ENCODE data around the gene CRB1. TPM values are rescaled to one million over a fixed set of nuclear protein-coding genes. Genes with fewer than 3 reads are reported as not detected.

CRB1 gene
- total RNA-seq, 4 donors from 2014 or later, result not detected

DNA sequence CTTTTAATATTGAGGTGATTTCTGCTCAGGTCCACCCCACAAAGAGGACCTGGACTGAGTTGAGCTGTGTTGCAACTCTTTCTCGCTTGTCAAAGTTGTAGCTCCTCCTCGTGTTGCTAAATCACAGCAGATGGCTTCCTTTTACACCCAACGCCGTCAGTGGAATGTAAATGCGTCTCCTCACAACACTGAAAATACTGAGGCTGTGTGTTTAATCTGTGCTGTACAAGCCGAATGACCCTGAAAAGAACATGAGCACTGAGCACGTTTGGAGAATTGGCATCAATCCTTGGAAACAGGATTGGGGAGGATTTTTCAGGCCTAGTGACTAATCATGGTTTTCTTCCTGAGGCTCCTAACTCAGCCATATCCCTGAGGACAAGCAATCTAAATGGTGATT is 196.0 kb downstream of the CRB1 start:
- H3K4me3 ChIP-seq, result no peak overlapping the region
- no peaks in the 10 kb centered on the region for H3K9me3 ChIP-seq
- no peak overlapping the region for H3K27ac ChIP-seq
- no peak for TF ChIP-seq POLR2A (IDR thresholded peaks at IDR 0.05)
- TF ChIP-seq, protein P1, sequence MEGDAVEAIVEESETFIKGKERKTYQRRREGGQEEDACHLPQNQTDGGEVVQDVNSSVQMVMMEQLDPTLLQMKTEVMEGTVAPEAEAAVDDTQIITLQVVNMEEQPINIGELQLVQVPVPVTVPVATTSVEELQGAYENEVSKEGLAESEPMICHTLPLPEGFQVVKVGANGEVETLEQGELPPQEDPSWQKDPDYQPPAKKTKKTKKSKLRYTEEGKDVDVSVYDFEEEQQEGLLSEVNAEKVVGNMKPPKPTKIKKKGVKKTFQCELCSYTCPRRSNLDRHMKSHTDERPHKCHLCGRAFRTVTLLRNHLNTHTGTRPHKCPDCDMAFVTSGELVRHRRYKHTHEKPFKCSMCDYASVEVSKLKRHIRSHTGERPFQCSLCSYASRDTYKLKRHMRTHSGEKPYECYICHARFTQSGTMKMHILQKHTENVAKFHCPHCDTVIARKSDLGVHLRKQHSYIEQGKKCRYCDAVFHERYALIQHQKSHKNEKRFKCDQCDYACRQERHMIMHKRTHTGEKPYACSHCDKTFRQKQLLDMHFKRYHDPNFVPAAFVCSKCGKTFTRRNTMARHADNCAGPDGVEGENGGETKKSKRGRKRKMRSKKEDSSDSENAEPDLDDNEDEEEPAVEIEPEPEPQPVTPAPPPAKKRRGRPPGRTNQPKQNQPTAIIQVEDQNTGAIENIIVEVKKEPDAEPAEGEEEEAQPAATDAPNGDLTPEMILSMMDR (IDR thresholded peaks at IDR 0.05), result no peak
- no peak for DNase-seq
- peaks cover 0 to 19% (median 0%) of the 10 kb centered on the region in 4 donors for H3K4me1 ChIP-seq
- H3K36me3 ChIP-seq, result no peaks in the 10 kb centered on the region
- H3K27me3 ChIP-seq, result no peaks in the 10 kb centered on the region

DNA sequence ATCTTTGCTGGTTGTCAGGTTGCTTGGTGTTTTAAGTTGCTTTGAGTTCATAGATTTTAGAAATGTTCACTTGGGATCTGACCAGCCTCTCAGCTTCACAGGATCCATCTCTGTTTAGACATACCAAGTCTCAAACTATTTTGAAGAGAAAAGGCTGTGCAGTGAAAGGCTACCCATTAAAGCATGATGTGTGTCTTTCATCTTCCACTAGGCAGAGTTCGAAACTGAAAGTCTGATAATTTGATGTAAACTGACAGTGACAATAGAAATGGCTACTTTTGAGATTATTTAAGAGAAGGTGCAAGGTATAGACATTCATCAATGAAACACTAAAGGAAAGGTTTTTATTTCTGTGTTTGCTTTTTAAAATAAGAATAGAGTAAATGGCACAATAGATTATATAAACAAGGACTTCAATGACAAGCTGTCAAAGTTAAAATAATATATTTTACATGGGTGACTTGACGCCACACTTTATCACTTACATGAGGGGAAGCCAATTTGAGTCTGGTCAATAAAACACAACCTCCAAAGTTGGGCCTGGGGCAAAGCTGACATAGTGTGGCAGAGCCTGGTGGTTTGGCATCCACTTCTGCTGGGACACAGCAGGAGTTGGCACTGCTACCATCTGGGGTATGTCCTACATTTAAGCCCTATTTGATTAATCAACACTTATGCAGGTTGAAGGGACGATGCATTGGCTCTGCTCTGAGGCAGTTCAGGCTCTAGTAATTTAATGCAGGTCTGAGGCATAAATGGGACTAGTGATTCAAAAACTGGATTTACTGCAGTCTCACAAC is 197.7 kb downstream of the CRB1 start:
- H3K27me3 ChIP-seq, result no peaks in the 10 kb centered on the region
- no peak overlapping the region for H3K27ac ChIP-seq
- TF ChIP-seq, protein P1 (IDR thresholded peaks at IDR 0.05), result no peak
- no peak for TF ChIP-seq POLR2A (IDR thresholded peaks at IDR 0.05)
- H3K9me3 ChIP-seq, result no peaks in the 10 kb centered on the region
- H3K4me1 ChIP-seq, result peaks cover 0 to 19% (median 0%) of the 10 kb centered on the region in 4 donors
- no peak overlapping the region for H3K4me3 ChIP-seq
- no peaks in the 10 kb centered on the region for H3K36me3 ChIP-seq
- DNase-seq, result no peak

DNA sequence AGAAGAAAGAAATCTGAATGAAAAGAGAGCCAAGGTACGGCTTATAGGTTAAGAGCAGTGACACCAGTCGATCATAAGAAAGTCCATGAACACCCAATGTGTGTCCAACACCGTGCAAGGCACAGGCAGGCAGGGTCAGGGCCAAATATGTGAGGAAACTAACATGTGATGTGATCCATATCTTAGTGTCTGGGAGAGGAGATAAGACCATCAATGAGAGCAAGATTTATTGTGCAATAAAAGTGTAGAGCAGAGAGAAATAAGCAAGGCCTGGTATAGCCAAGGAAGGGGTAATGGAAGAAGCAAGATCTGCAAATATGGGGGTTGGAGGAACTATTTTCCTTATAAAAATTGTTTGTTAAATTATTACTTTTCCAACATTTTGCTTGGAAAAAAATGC is 198.8 kb downstream of the CRB1 start:
- Histone ChIP-seq H3K4me3 (no peak overlapping the region), H3K4me1 (peaks cover 0 to 19% (median 0%) of the 10 kb centered on the region in 4 donors), H3K9me3 (no peaks in the 10 kb centered on the region), H3K36me3 (no peaks in the 10 kb centered on the region), H3K27me3 (no peaks in the 10 kb centered on the region), H3K27ac (no peak overlapping the region)
- TF ChIP-seq POLR2A (IDR thresholded peaks at IDR 0.05), result no peak
- TF ChIP-seq, protein P1 (IDR thresholded peaks at IDR 0.05), result no peak
- DNase-seq, result no peak

DNA sequence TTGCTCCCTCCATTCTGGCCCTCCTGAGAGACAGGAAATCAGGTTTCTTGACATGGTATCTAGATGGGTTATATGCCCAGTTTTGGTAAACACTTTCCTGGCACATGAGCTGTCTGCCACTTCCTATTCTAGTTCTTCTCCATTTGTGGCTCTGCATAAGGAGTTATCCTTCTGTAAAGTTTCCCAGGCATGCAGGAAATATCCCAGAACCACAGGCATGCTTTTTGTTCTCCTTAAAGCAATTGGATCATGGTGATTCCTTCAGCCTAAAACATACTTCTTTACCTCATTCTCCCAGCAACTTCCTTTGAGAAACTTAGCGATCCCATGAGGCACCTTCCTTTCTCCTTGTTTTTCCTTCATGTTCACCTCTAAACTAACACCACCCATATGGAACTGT is 199.8 kb downstream of the CRB1 start:
- no peaks in the 10 kb centered on the region for H3K9me3 ChIP-seq
- no peaks in the 10 kb centered on the region for H3K36me3 ChIP-seq
- H3K4me1 ChIP-seq, result peaks cover 0 to 19% (median 0%) of the 10 kb centered on the region in 4 donors
- no peak for DNase-seq
- no peak overlapping the region for H3K27ac ChIP-seq
- H3K4me3 ChIP-seq, result no peak overlapping the region
- no peaks in the 10 kb centered on the region for H3K27me3 ChIP-seq
- no peak for TF ChIP-seq POLR2A (IDR thresholded peaks at IDR 0.05)
- TF ChIP-seq, protein P1 (IDR thresholded peaks at IDR 0.05), result no peak

DNA sequence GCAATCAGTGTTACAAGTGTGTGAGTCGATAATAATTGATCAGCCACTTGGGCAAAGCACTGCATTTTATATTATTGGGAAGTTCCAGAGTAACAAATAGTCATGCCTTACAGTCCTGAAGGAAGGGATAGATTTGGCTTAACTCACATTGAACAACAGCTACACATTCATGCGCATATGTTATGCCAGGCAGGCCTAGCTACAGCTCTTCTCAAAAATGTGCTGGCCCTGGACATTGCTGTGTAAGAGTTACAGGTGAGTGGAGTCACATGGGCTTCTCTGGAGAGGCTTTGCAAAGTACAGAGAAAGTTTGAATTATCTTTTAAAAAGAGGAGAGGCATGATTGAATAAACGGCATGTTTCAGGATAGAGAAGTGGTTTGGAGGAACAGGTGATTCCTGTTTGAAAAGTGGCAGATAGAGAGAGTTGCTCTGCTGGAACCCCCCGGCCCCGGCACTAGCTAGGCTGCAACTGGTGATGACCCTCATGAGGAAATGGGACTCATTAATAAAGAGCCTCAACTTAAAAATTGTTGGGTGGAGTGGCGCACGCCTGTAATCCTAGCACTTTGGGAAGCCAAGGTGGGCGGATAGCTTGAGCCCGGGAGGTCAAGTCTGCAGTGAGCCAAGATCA is 200.6 kb downstream of the CRB1 start:
- TF ChIP-seq, protein P1 (IDR thresholded peaks at IDR 0.05), result no peak
- TF ChIP-seq POLR2A (IDR thresholded peaks at IDR 0.05), result no peak
- H3K4me1 ChIP-seq, result peaks cover 0 to 19% (median 0%) of the 10 kb centered on the region in 4 donors
- no peaks in the 10 kb centered on the region for H3K9me3 ChIP-seq
- H3K27me3 ChIP-seq, result no peaks in the 10 kb centered on the region
- no peak for DNase-seq
- no peaks in the 10 kb centered on the region for H3K36me3 ChIP-seq
- no peak overlapping the region for H3K27ac ChIP-seq
- H3K4me3 ChIP-seq, result no peak overlapping the region
